HG03108 (cell line): ENCODE data around the gene KMT2A.

Source experiments
- ATAC-seq: cut with Tn5 transposase; IDR thresholded peaks from one replicate; pipeline ENCODE4 v1.9.1; 2021; ENCODE audit warnings: moderate library complexity; ENCODE audit not compliant: unreplicated experiment

Gene KMT2A

DNA sequence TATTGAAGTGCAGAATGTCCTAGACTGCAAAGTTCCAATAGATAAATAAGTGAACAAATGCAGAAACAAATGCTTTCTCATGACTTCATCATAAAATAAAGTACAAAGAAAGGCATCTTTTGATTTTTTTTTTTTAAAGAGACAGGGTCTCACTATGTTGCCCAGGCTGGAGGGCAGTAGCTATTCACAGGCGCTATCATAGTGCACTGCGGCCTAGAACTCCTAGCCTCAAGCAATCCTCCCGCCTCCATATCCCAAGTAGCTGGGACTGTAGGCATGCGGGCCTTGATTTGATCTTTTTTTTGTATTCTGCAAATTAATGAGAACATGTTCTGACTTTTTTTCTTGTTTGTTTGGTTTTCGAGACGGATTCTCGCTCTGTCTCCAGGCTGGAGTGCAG, 138.3 kb downstream of the KMT2A start:
- no peak for ATAC-seq
